SK-N-MC (cell line): ENCODE data around the gene MYO10.
A peak's percentile ranks its signal among the peaks of the same experiment; 100 is the strongest.
"Not testable (repeated sequence)": the region's sequence is repeated elsewhere in the genome, so short reads cannot be mapped to it uniquely, and the experiment has no call there.

Experiments used
- DNase-seq: peaks from one replicate; pipeline ENCODE4 v3.0.0-alpha.2; 2011; ENCODE audit warnings: low read depth, low spot score
- H3K27ac ChIP-seq: fragments of 200-600 bp; sonication (generic); 2 replicates; pipeline ENCODE4 v1.5.1; 2016; ENCODE audit warnings: mixed run types
- H3K36me3 ChIP-seq: fragments of 200-600 bp; sonication (generic); 2 replicates; pipeline ENCODE4 v1.6.1; 2017; ENCODE audit warnings: antibody characterized with exemption, low read length, mixed read lengths; ENCODE audit not compliant: insufficient read depth
- H3K4me3 ChIP-seq: fragments of 200-600 bp; sonication (generic); 2 replicates; pipeline ENCODE4 v1.5.1; 2016
- H3K9ac ChIP-seq: fragments of 200-600 bp; sonication (generic); 2 replicates; pipeline ENCODE4 v1.8.0; 2017; ENCODE audit warnings: mixed run types, mixed read lengths; ENCODE audit not compliant: insufficient read length
- H3K9me3 ChIP-seq: fragments of 200-600 bp; sonication (generic); 2 replicates; pipeline ENCODE4 v1.6.1; 2017; ENCODE audit warnings: low read depth, mild to moderate bottlenecking, antibody characterized with exemption, low read length, moderate library complexity, mixed read lengths
- EZH2 ChIP-seq: fragments of 200-600 bp; sonication (generic); IDR thresholded peaks from one replicate; pipeline ENCODE4 v1.6.1; 2017; ENCODE audit warnings: antibody characterized with exemption
- FOXP2 ChIP-seq: optimal IDR thresholded peaks from 2 replicates; pipeline ENCODE3; 2011; ENCODE audit warnings: mild to moderate bottlenecking, moderate library complexity; ENCODE audit not compliant: insufficient read depth; ENCODE audit errors: extremely low read length, control extremely low read depth
- POLR2AphosphoS5 ChIP-seq: IDR thresholded peaks from 2 replicates; pipeline ENCODE4 v1.6.1; 2012; ENCODE audit warnings: mild to moderate bottlenecking, low read depth, low read length, borderline replicate concordance

MYO10 gene

GRCh38 chr5:16749626-16750025 lies 186.5 kb downstream of the MYO10 start:
- TF ChIP-seq EZH2 (no peak), POLR2AphosphoS5 (no peak), FOXP2 (no peak)
- H3K27ac ChIP-seq = peak overlapping the region; percentile 34
- no peak for DNase-seq
- no peak overlapping the region for H3K9ac ChIP-seq
- H3K4me3 ChIP-seq = no peak overlapping the region
- H3K36me3 ChIP-seq = peaks cover 85% of the 10 kb centered on the region
- no peaks in the 10 kb centered on the region for H3K9me3 ChIP-seq

GRCh38 chr5:16744164-16744880 lies 191.8 kb downstream of the MYO10 start:
- no peak overlapping the region for H3K4me3 ChIP-seq
- no peak for DNase-seq
- H3K36me3 ChIP-seq = peaks cover 89% of the 10 kb centered on the region
- TF ChIP-seq POLR2AphosphoS5 (no peak), EZH2 (no peak), FOXP2 (no peak)
- no peak overlapping the region for H3K9ac ChIP-seq
- H3K9me3 ChIP-seq = no peaks in the 10 kb centered on the region
- H3K27ac ChIP-seq = peak overlapping the region; percentile 61; the same call in 1 of the 2 replicates

GRCh38 chr5:16742938-16743337 lies 193.2 kb downstream of the MYO10 start:
- DNase-seq = no peak
- H3K36me3 ChIP-seq = peaks cover 85% of the 10 kb centered on the region
- no peak overlapping the region for H3K9ac ChIP-seq
- H3K4me3 ChIP-seq = no peak overlapping the region
- H3K9me3 ChIP-seq = no peaks in the 10 kb centered on the region
- no peak overlapping the region for H3K27ac ChIP-seq
- no peak for TF ChIP-seq POLR2AphosphoS5
- no peak for TF ChIP-seq EZH2
- no peak for TF ChIP-seq FOXP2

GRCh38 chr5:16740811-16741392 lies 195.2 kb downstream of the MYO10 start:
- H3K9me3 ChIP-seq = no peaks in the 10 kb centered on the region
- H3K4me3 ChIP-seq = no peak overlapping the region
- H3K36me3 ChIP-seq = peaks cover 72% of the 10 kb centered on the region
- peak overlapping the region; percentile 80 for H3K27ac ChIP-seq
- TF ChIP-seq FOXP2 (no peak), EZH2 (no peak), POLR2AphosphoS5 (no peak; the same call in 1 of the 2 replicates)
- no peak for DNase-seq
- no peak overlapping the region for H3K9ac ChIP-seq

- Histone ChIP-seq H3K27ac (peak overlapping the region; percentile 80), H3K9ac (no peak overlapping the region)
- no peak for DNase-seq
Observed at GRCh38 chr5:16740066-16740810, 195.8 kb downstream of the MYO10 start.

GRCh38 chr5:16738393-16738792 lies 197.7 kb downstream of the MYO10 start:
- Histone ChIP-seq H3K36me3 (peaks cover 76% of the 10 kb centered on the region), H3K4me3 (peak overlapping the region; percentile 31), H3K27ac (peak overlapping the region; percentile 81)
- not testable (repeated sequence) for H3K9me3 ChIP-seq, H3K9ac ChIP-seq, DNase-seq

More at GRCh38 chr5:16740066-16740810, 195.8 kb downstream of the MYO10 start:
- TF ChIP-seq POLR2AphosphoS5 (no peak; the same call in 1 of the 2 replicates), FOXP2 (no peak), EZH2 (no peak)
- Histone ChIP-seq H3K9me3 (no peaks in the 10 kb centered on the region), H3K36me3 (peaks cover 76% of the 10 kb centered on the region), H3K4me3 (no peak overlapping the region)

GRCh38 chr5:16737620-16738364 lies 198.3 kb downstream of the MYO10 start:
- no peak for TF ChIP-seq EZH2
- no peak for TF ChIP-seq FOXP2
- TF ChIP-seq POLR2AphosphoS5 = no peak

GRCh38 chr5:16737209-16737608 lies 198.9 kb downstream of the MYO10 start:
- H3K27ac ChIP-seq = peak overlapping the region; percentile 81
- TF ChIP-seq POLR2AphosphoS5 (no peak), FOXP2 (no peak), EZH2 (no peak)
- peak overlapping the region; percentile 27 for H3K9ac ChIP-seq
- DNase-seq = no peak
- peaks cover 76% of the 10 kb centered on the region for H3K36me3 ChIP-seq
- no peaks in the 10 kb centered on the region for H3K9me3 ChIP-seq
- peak overlapping the region; percentile 31 for H3K4me3 ChIP-seq

More at GRCh38 chr5:16737620-16738364, 198.3 kb downstream of the MYO10 start:
- peak overlapping the region; percentile 27 for H3K9ac ChIP-seq
- H3K9me3 ChIP-seq = no peaks in the 10 kb centered on the region
- peak overlapping the region; percentile 31 for H3K4me3 ChIP-seq
- DNase-seq = no peak
- peak overlapping the region; percentile 81 for H3K27ac ChIP-seq
- peaks cover 76% of the 10 kb centered on the region for H3K36me3 ChIP-seq
